ENCODE results near the gene GLTPD2. TPM values are rescaled to one million over a fixed set of nuclear protein-coding genes. Genes with fewer than 3 reads are reported as not detected.

Gene GLTPD2
- total RNA-seq, 2 experiments from 2014 or later: not detected

DNA sequence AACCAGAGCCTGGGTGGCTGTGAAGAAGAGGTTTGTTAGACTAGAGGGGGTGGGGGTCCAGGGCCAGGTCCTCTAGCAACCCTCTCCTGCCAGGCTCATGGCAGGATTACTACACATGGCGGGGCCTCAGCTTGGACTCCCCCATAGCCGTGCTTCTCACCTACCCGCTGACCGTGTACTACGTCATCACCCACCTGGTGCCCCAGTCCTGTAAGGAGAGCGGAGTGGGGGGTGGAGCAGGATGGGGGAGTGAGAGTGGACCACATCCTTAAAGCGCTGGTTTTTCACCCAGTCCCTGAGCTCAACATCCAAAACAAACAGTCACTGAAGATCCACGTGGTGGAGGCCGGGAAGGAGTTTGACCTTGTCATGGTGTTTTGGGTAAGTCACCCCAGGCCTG lies 44.9 kb upstream of the GLTPD2 start:
- TF ChIP-seq, protein P1, sequence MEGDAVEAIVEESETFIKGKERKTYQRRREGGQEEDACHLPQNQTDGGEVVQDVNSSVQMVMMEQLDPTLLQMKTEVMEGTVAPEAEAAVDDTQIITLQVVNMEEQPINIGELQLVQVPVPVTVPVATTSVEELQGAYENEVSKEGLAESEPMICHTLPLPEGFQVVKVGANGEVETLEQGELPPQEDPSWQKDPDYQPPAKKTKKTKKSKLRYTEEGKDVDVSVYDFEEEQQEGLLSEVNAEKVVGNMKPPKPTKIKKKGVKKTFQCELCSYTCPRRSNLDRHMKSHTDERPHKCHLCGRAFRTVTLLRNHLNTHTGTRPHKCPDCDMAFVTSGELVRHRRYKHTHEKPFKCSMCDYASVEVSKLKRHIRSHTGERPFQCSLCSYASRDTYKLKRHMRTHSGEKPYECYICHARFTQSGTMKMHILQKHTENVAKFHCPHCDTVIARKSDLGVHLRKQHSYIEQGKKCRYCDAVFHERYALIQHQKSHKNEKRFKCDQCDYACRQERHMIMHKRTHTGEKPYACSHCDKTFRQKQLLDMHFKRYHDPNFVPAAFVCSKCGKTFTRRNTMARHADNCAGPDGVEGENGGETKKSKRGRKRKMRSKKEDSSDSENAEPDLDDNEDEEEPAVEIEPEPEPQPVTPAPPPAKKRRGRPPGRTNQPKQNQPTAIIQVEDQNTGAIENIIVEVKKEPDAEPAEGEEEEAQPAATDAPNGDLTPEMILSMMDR (conservative IDR thresholded peaks at IDR 0.05; ENCODE audit: low read length): no peak
- TF ChIP-seq EZH2phosphoT487 (IDR thresholded peaks at IDR 0.05; ENCODE audit: borderline replicate concordance, low read depth, low read length): no peak
- BruUV-seq (replicated peaks): no TSS peak
- no peak for DNase-seq (ENCODE audit: low spot score)

DNA sequence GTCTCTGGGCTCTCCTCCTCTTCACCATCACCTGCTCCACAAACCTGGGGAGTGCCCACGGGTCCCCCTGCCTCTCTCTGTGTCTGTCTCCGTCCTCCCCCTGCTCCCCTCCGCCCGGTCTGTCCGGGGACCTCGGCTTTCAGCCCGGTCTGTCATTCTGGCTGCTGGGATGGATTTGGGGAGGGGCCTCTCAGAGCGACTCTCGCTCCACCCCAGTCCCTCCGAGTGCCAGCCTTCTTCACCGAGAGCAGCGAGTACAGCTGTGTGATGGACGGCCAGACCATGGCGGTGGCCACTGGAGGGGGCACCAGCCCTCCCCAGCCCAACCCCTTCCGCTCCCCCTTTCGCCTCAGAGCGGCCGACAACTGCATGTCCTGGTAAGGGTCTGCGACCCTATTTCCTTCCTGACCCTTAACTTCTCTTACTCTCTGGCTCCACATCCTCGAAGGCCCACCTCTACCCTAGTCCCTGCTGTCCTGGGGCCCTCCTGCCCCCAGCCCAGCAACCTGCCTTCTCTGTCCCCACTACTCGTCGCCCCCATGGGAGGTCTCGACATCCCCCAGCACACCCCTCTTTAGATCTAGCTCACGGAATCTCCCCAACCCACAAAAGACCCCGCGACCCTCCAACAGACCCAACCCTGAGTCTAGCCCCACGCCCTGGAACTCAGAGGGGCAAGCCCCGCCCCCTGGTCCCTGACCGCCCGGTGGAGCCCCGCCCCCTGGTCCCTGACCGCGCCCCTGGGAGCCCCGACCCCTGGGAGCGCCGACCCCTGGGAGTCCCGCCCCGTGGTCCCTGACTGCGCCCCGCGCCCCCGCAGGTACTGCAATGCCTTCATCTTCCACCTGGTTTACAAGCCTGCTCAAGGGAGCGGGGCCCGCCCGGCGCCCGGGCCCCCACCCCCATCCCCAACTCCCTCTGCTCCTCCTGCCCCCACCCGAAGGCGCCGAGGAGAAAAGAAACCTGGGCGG lies 43.5 kb upstream of the GLTPD2 start:
- Histone ChIP-seq H3K36me3 (ENCODE audit: insufficient read depth, low read length) (no peaks in the 10 kb centered on the region), H3K27ac (ENCODE audit: low read depth, low read length, poor library complexity, severe bottlenecking) (no peak overlapping the region), H3K9me2 (ENCODE audit: insufficient read depth, low read length) (no peaks in the 10 kb centered on the region), H4K20me1 (ENCODE audit: insufficient read depth, low read length) (no peaks in the 10 kb centered on the region), H2AFZ (ENCODE audit: low read length) (no peak overlapping the region), H3K9me3 (ENCODE audit: low read length) (no peaks in the 10 kb centered on the region), H3K4me2 (ENCODE audit: low read length) (no peak overlapping the region), H3K4me1 (ENCODE audit: insufficient read depth, low read length, poor library complexity, severe bottlenecking) (peaks cover 8% of the 10 kb centered on the region), H3K4me3 (ENCODE audit: low read depth, low read length, poor library complexity, severe bottlenecking) (no peak overlapping the region), H3K79me2 (ENCODE audit: insufficient read depth, low read depth, low read length) (no peaks in the 10 kb centered on the region)
- intact Hi-C loops (cut with micrococcal nuclease; ENCODE audit: unreplicated experiment): no loop called here
- DNase-seq (ENCODE audit: low spot score): no peak
- no TSS peak for BruUV-seq (replicated peaks)
- POLR2A ChIA-PET: no interaction called here
- no peak for TF ChIP-seq EZH2phosphoT487 (IDR thresholded peaks at IDR 0.05; ENCODE audit: borderline replicate concordance, low read depth, low read length)
- TF ChIP-seq, protein P1 (conservative IDR thresholded peaks at IDR 0.05; ENCODE audit: low read length): no peak
- CTCF ChIA-PET (ENCODE audit: unreplicated experiment): no interaction called here

More for the DNA sequence above, 44.9 kb upstream of the GLTPD2 start:
- no peak overlapping the region for H3K4me2 ChIP-seq (ENCODE audit: low read length)
- H3K9me3 ChIP-seq (ENCODE audit: low read length): no peaks in the 10 kb centered on the region
- H3K27ac ChIP-seq (ENCODE audit: low read depth, low read length, poor library complexity, severe bottlenecking): no peak overlapping the region
- H3K36me3 ChIP-seq (ENCODE audit: insufficient read depth, low read length): no peaks in the 10 kb centered on the region
- intact Hi-C loops (cut with micrococcal nuclease; ENCODE audit: unreplicated experiment): no loop called here
- H3K4me3 ChIP-seq (ENCODE audit: low read depth, low read length, poor library complexity, severe bottlenecking): no peak overlapping the region
- POLR2A ChIA-PET: no interaction called here
- no peaks in the 10 kb centered on the region for H4K20me1 ChIP-seq (ENCODE audit: insufficient read depth, low read length)
- H3K79me2 ChIP-seq (ENCODE audit: insufficient read depth, low read depth, low read length): no peaks in the 10 kb centered on the region
- H3K9me2 ChIP-seq (ENCODE audit: insufficient read depth, low read length): no peaks in the 10 kb centered on the region
- CTCF ChIA-PET (ENCODE audit: unreplicated experiment): no interaction called here
- H3K4me1 ChIP-seq (ENCODE audit: insufficient read depth, low read length, poor library complexity, severe bottlenecking): peaks cover 14% of the 10 kb centered on the region
- H2AFZ ChIP-seq (ENCODE audit: low read length): no peak overlapping the region

DNA sequence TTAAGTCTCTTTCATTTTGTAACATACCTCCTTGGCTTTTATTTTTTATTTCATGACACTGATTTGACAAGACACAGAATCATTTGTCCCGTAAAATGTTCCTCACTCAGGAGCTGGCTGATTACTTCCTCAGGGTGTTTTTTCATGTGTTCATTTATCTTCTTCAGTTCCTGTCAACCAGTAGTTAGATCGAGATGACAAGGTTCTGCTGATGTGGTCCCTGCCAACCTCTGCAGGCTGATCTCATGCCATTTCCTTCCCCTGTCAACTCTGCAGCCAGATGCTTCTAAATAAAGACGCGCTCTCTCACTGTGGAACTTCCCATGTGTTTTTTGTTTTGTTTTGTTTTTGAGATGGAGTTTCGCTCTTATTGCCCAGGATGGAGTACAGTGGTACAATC lies 40.9 kb upstream of the GLTPD2 start:
- no peak overlapping the region for H3K27ac ChIP-seq (ENCODE audit: low read depth, low read length, poor library complexity, severe bottlenecking)

More for the DNA sequence above, 40.9 kb upstream of the GLTPD2 start:
- Histone ChIP-seq H3K9me2 (ENCODE audit: insufficient read depth, low read length) (no peaks in the 10 kb centered on the region), H4K20me1 (ENCODE audit: insufficient read depth, low read length) (no peaks in the 10 kb centered on the region), H3K4me1 (ENCODE audit: insufficient read depth, low read length, poor library complexity, severe bottlenecking) (peaks cover 8% of the 10 kb centered on the region), H3K4me3 (ENCODE audit: low read depth, low read length, poor library complexity, severe bottlenecking) (no peak overlapping the region), H3K9me3 (ENCODE audit: low read length) (no peaks in the 10 kb centered on the region), H2AFZ (ENCODE audit: low read length) (no peak overlapping the region; the same call in 1 of the 2 replicates), H3K79me2 (ENCODE audit: insufficient read depth, low read depth, low read length) (no peaks in the 10 kb centered on the region), H3K4me2 (ENCODE audit: low read length) (peak overlapping the region; percentile 18; the same call in 1 of the 2 replicates), H3K36me3 (ENCODE audit: insufficient read depth, low read length) (no peaks in the 10 kb centered on the region)
- intact Hi-C loops (cut with micrococcal nuclease; ENCODE audit: unreplicated experiment): no loop called here
- CTCF ChIA-PET (ENCODE audit: unreplicated experiment): no interaction called here
- peak; percentile 29 for DNase-seq (ENCODE audit: low spot score)
- TF ChIP-seq, protein P1 (conservative IDR thresholded peaks at IDR 0.05; ENCODE audit: low read length): no peak
- TF ChIP-seq EZH2phosphoT487 (IDR thresholded peaks at IDR 0.05; ENCODE audit: borderline replicate concordance, low read depth, low read length): no peak
- POLR2A ChIA-PET: no interaction called here
- BruUV-seq (replicated peaks): no TSS peak

Data from OCI-LY7 (cell line).